Measurements from ENCODE around the gene ARL6IP4. TPM values are rescaled to one million over a fixed set of nuclear protein-coding genes. Genes with fewer than 3 reads are reported as not detected.
"Not testable (repeated sequence)": the region's sequence is repeated elsewhere in the genome, so short reads cannot be mapped to it uniquely, and the experiment has no call there.

The ARL6IP4 gene
- total RNA-seq, 1 donor from 2014 or later = 146 TPM

GRCh38 chr12:123011701-123012100 is 31.2 kb downstream of the ARL6IP4 start:
- no peaks in the 10 kb centered on the region for H3K9me3 Mint-ChIP-seq (ENCODE audit: low read depth)
- no peaks in the 10 kb centered on the region for H3K27me3 Mint-ChIP-seq (ENCODE audit: low read depth)
- no peak overlapping the region for H3K4me3 Mint-ChIP-seq (ENCODE audit: unreplicated experiment)
- peaks cover 2% of the 10 kb centered on the region for H3K36me3 Mint-ChIP-seq (ENCODE audit: low read depth)
- DNase-seq (ENCODE audit: low spot score) = no peak
- no peak overlapping the region for H3K27ac Mint-ChIP-seq (ENCODE audit: unreplicated experiment)
- no peak for TF ChIP-seq CTCF (IDR thresholded peaks at IDR 0.05)
- no peaks in the 10 kb centered on the region for H3K4me1 Mint-ChIP-seq (ENCODE audit: low read depth)

GRCh38 chr12:123013185-123014095 is 33.0 kb downstream of the ARL6IP4 start:
- Mint-ChIP-seq H3K36me3 (ENCODE audit: low read depth) (peaks cover 2% of the 10 kb centered on the region), H3K4me3 (ENCODE audit: unreplicated experiment) (no peak overlapping the region), H3K27me3 (ENCODE audit: low read depth) (no peaks in the 10 kb centered on the region), H3K9me3 (ENCODE audit: low read depth) (no peaks in the 10 kb centered on the region), H3K27ac (ENCODE audit: unreplicated experiment) (no peak overlapping the region), H3K4me1 (ENCODE audit: low read depth) (no peaks in the 10 kb centered on the region)
- TF ChIP-seq CTCF (IDR thresholded peaks at IDR 0.05) = no peak
- DNase-seq (ENCODE audit: low spot score) = no peak

DNA sequence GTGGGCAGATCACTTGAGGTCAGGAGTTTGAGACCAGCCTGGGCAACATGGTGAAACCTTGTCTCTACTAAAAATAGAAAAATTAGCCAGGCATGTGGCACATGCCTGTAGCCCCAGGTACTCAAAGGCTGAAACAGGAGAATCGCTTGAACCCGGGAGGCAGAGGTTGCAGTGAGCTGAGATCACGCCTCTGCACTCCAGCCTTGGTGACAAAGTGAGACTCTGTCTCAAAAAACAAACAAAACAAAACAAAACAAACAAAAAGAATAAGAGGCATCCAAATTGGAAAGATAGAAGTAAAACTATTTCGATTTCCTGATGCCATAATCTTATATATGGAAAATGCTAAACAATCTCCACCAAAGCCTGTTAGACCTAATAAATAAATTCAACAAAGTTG is 34.0 kb downstream of the ARL6IP4 start:
- not testable (repeated sequence) for H3K27ac Mint-ChIP-seq (ENCODE audit: unreplicated experiment); H3K36me3 Mint-ChIP-seq (ENCODE audit: low read depth); H3K4me1 Mint-ChIP-seq (ENCODE audit: low read depth); H3K27me3 Mint-ChIP-seq (ENCODE audit: low read depth); H3K4me3 Mint-ChIP-seq (ENCODE audit: unreplicated experiment); DNase-seq (ENCODE audit: low spot score); H3K9me3 Mint-ChIP-seq (ENCODE audit: low read depth)

- H3K27ac Mint-ChIP-seq (ENCODE audit: unreplicated experiment) = no peak overlapping the region
- no peaks in the 10 kb centered on the region for H3K36me3 Mint-ChIP-seq (ENCODE audit: low read depth)
- DNase-seq (ENCODE audit: low spot score) = no peak
- H3K4me1 Mint-ChIP-seq (ENCODE audit: low read depth) = peaks cover 3% of the 10 kb centered on the region
- H3K27me3 Mint-ChIP-seq (ENCODE audit: low read depth) = no peaks in the 10 kb centered on the region
- H3K4me3 Mint-ChIP-seq (ENCODE audit: unreplicated experiment) = no peak overlapping the region
- H3K9me3 Mint-ChIP-seq (ENCODE audit: low read depth) = no peaks in the 10 kb centered on the region
- no peak for TF ChIP-seq CTCF (IDR thresholded peaks at IDR 0.05)
These were observed 37.3 kb downstream of the ARL6IP4 start for GRCh38 chr12:123017753-123018152.

GRCh38 chr12:123019841-123020138 is 39.3 kb downstream of the ARL6IP4 start:
- Mint-ChIP-seq H3K27me3 (ENCODE audit: low read depth) (no peaks in the 10 kb centered on the region), H3K27ac (ENCODE audit: unreplicated experiment) (peak overlapping the region; percentile 66), H3K36me3 (ENCODE audit: low read depth) (no peaks in the 10 kb centered on the region), H3K4me3 (ENCODE audit: unreplicated experiment) (no peak overlapping the region), H3K4me1 (ENCODE audit: low read depth) (peaks cover 5% of the 10 kb centered on the region), H3K9me3 (ENCODE audit: low read depth) (no peaks in the 10 kb centered on the region)
- no peak for DNase-seq (ENCODE audit: low spot score)
- no peak for TF ChIP-seq CTCF (IDR thresholded peaks at IDR 0.05)
